Measurements from ENCODE around the gene PDK2. TPM values are rescaled to one million over a fixed set of nuclear protein-coding genes. Genes with fewer than 3 reads are reported as not detected.

Gene PDK2
- total and polyA plus RNA-seq, 9 of the 15 experiments (the other 6 are each of a cell fraction or from before 2014, with no cell fraction given) = 0.03 to 2.5 (median 1.4) TPM

- TF ChIP-seq ZFPM2 (CRISPR knock-in tag; IDR thresholded peaks at IDR 0.05) = no peak
- no peak for TF ChIP-seq ZNF395 (CRISPR knock-in tag; IDR thresholded peaks at IDR 0.05)
- no peak for TF ChIP-seq RFX5 (IDR thresholded peaks at IDR 0.05; ENCODE audit: low read depth, low read length)
- no peak for TF ChIP-seq PREB (CRISPR knock-in tag; IDR thresholded peaks at IDR 0.05)
- TF ChIP-seq PATZ1 (CRISPR knock-in tag; IDR thresholded peaks at IDR 0.05; ENCODE audit: borderline replicate concordance) = no peak
- TF ChIP-seq NCOA1 (IDR thresholded peaks at IDR 0.05; ENCODE audit: low read depth) = 0 out of 2 replicates have a peak, but pooled peaks have one; percentile 19
- no peak for TF ChIP-seq ZNF354B (CRISPR knock-in tag; IDR thresholded peaks at IDR 0.05)
- no peak for TF ChIP-seq ATF6 (CRISPR knock-in tag; IDR thresholded peaks at IDR 0.05)
- TF ChIP-seq ZNF23 (CRISPR knock-in tag; IDR thresholded peaks at IDR 0.05) = no peak
- no peak for TF ChIP-seq ATF3 (IDR thresholded peaks at IDR 0.05)
- no peak for TF ChIP-seq ATF3 (CRISPR knock-in tag; conservative IDR thresholded peaks at IDR 0.05)
- no peak for TF ChIP-seq NR3C1 (CRISPR knock-in tag; IDR thresholded peaks at IDR 0.05)
- TF ChIP-seq BDP1 (IDR thresholded peaks at IDR 0.05; ENCODE audit: insufficient read depth, insufficient read length) = no peak
- TF ChIP-seq PTTG1 (tag; IDR thresholded peaks at IDR 0.05; ENCODE audit: low read depth) = no peak
- TF ChIP-seq ZFX (CRISPR knock-in tag; IDR thresholded peaks at IDR 0.05) = 0 out of 2 replicates have a peak, but pooled peaks have one; percentile 15
- TF ChIP-seq ZFP1 (CRISPR knock-in tag; IDR thresholded peaks at IDR 0.05) = no peak
- no peak for TF ChIP-seq HDAC8 (tag; IDR thresholded peaks at IDR 0.05)
- TF ChIP-seq FOXA3 (CRISPR knock-in tag; conservative IDR thresholded peaks at IDR 0.05 in 1 of 2, IDR thresholded peaks at IDR 0.05 in 1 of 2) = peak in 1 of 2 experiments; percentile 86; a peak in 1 of 4 replicates
- no peak for TF ChIP-seq SOX6 (IDR thresholded peaks at IDR 0.05)
- no peak for TF ChIP-seq CREBBP (IDR thresholded peaks at IDR 0.05; ENCODE audit: low read depth, low read length)
Observed at GRCh38 chr17:50101346-50102163, 6.4 kb downstream of the PDK2 start (continued).

Measured in K562 (cell line).